Loucy (cell line): ENCODE results near the gene FSD1L.

Experiments
- H2AFZ ChIP-seq: fragments of 200-600 bp; sonication (generic); 2 replicates; pipeline ENCODE4 v1.6.0; 2016; ENCODE audit warnings: antibody characterized with exemption, mild to moderate bottlenecking, low read length, moderate library complexity
- H3F3A ChIP-seq: fragments of 200-600 bp; 2 replicates; pipeline ENCODE4 v1.6.0; 2016; ENCODE audit warnings: antibody characterized with exemption, low read depth, mild to moderate bottlenecking
- H3K27me3 ChIP-seq: fragments of 200-600 bp; sonication (generic); 2 replicates; pipeline ENCODE4 v1.6.1; 2014; ENCODE audit warnings: low read length, mild to moderate bottlenecking; ENCODE audit not compliant: insufficient read depth, poor library complexity, severe bottlenecking
- H3K36me3 ChIP-seq: fragments of 200-600 bp; sonication (generic); 2 replicates; pipeline ENCODE4 v1.6.1; 2016; ENCODE audit warnings: low read length; ENCODE audit not compliant: insufficient read depth
- H3K4me1 ChIP-seq: fragments of 200-600 bp; sonication (generic); 2 replicates; pipeline ENCODE4 v1.5.1; 2014; ENCODE audit warnings: low read length, mild to moderate bottlenecking; ENCODE audit not compliant: insufficient read depth, poor library complexity, severe bottlenecking
- H3K4me2 ChIP-seq: fragments of 200-600 bp; sonication (generic); 2 replicates; pipeline ENCODE4 v1.6.0; 2014; ENCODE audit warnings: antibody characterized with exemption, low read length, low read depth, mild to moderate bottlenecking; ENCODE audit not compliant: poor library complexity, severe bottlenecking
- H3K4me3 ChIP-seq: fragments of 200-600 bp; sonication (generic); 2 replicates; pipeline ENCODE4 v1.5.1; 2014; ENCODE audit warnings: low read length, mild to moderate bottlenecking, mixed read lengths; ENCODE audit not compliant: poor library complexity, severe bottlenecking
- H3K79me2 ChIP-seq: fragments of 200-600 bp; sonication (generic); 2 replicates; pipeline ENCODE4 v1.6.1; 2014; ENCODE audit warnings: low read length; ENCODE audit not compliant: insufficient read depth
- H3K9ac ChIP-seq: fragments of 200-600 bp; sonication (generic); 2 replicates; pipeline ENCODE4 v1.6.0; 2014; ENCODE audit warnings: mild to moderate bottlenecking, low read depth, low read length, moderate library complexity; ENCODE audit not compliant: poor library complexity, severe bottlenecking
- H3K9me2 ChIP-seq: fragments of 200-600 bp; sonication (generic); replicated peaks from 2 replicates; pipeline ENCODE4 v1.6.1; 2016; ENCODE audit warnings: low read depth, low read length, mixed read lengths
- H3K9me3 ChIP-seq: fragments of 200-600 bp; sonication (generic); 2 replicates; pipeline ENCODE4 v1.6.1; 2014; ENCODE audit warnings: mild to moderate bottlenecking, antibody characterized with exemption, low read length, low read depth; ENCODE audit not compliant: insufficient read depth
- H4K20me1 ChIP-seq: fragments of 200-600 bp; sonication (generic); 2 replicates; pipeline ENCODE4 v1.6.0; 2014; ENCODE audit warnings: antibody characterized with exemption, low read length, mild to moderate bottlenecking; ENCODE audit not compliant: insufficient read depth, poor library complexity, severe bottlenecking
- EZH2phosphoT487 ChIP-seq: fragments of 200-600 bp; IDR thresholded peaks from 2 replicates; pipeline ENCODE4 v1.6.1; 2018; ENCODE audit warnings: antibody characterized with exemption, mild to moderate bottlenecking, moderate library complexity, borderline replicate concordance
- TF ChIP-seq, protein P1 (sequence below): fragments of 200-600 bp; sonication (generic); conservative IDR thresholded peaks from 2 replicates; pipeline ENCODE4 v1.5.1; 2014; ENCODE audit warnings: mild to moderate bottlenecking, antibody characterized with exemption, low read length

The FSD1L gene

DNA sequence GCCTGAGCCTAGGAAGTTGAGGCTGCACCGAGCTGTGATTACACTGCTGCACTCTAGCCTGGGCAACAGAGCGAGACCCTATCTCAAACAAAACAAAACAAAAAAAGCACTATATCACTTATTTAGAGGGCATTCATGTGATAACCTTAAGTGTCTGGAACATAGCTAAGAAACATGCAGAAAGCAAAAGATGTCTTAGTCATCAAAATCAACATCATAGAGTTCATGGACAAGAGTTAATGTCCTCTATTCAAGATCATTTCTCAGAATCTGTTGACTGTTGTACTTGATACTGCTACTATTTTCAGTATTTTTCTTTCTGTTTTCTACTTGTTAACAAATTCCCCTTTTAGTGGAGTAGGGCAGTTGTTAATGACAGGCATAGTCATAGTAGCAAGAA lies 25.4 kb downstream of the FSD1L start:
- H3K9me3 ChIP-seq = no peaks in the 10 kb centered on the region
- H3K4me2 ChIP-seq = no peak overlapping the region
- no peaks in the 10 kb centered on the region for H4K20me1 ChIP-seq
- no peaks in the 10 kb centered on the region for H3K4me1 ChIP-seq
- no peaks in the 10 kb centered on the region for H3K79me2 ChIP-seq
- peaks cover 8% of the 10 kb centered on the region; the same call in 1 of the 2 replicates for H3K36me3 ChIP-seq
- no peak overlapping the region for H2AFZ ChIP-seq
- no peaks in the 10 kb centered on the region for H3F3A ChIP-seq
- TF ChIP-seq, protein P1, sequence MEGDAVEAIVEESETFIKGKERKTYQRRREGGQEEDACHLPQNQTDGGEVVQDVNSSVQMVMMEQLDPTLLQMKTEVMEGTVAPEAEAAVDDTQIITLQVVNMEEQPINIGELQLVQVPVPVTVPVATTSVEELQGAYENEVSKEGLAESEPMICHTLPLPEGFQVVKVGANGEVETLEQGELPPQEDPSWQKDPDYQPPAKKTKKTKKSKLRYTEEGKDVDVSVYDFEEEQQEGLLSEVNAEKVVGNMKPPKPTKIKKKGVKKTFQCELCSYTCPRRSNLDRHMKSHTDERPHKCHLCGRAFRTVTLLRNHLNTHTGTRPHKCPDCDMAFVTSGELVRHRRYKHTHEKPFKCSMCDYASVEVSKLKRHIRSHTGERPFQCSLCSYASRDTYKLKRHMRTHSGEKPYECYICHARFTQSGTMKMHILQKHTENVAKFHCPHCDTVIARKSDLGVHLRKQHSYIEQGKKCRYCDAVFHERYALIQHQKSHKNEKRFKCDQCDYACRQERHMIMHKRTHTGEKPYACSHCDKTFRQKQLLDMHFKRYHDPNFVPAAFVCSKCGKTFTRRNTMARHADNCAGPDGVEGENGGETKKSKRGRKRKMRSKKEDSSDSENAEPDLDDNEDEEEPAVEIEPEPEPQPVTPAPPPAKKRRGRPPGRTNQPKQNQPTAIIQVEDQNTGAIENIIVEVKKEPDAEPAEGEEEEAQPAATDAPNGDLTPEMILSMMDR = no peak
- no peak for TF ChIP-seq EZH2phosphoT487
- no peaks in the 10 kb centered on the region for H3K9me2 ChIP-seq
- no peaks in the 10 kb centered on the region for H3K27me3 ChIP-seq
- no peak overlapping the region for H3K9ac ChIP-seq
- H3K4me3 ChIP-seq = no peak overlapping the region

DNA sequence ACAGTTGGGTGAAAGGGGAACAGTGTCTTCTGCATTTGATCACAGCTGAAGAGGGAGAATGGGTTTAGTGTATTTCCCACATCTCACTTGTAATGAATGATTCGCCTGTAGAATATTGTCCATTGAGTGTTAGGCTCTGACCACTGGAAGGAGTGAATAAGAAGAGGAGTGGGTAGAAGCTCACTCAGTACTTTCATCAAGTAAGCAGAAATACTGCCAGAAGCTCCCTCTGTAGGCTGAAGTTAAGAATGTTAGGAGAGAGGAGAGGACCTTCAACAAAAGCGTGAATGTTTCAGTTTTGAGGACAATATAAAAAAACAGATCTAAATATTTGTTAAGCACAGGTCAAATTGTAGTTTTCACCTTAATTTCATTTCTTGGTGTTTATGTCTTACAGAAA lies 27.5 kb downstream of the FSD1L start:
- H3K9ac ChIP-seq = no peak overlapping the region
- no peak overlapping the region for H3K4me3 ChIP-seq
- H3F3A ChIP-seq = no peaks in the 10 kb centered on the region
- no peak overlapping the region for H3K4me2 ChIP-seq
- no peaks in the 10 kb centered on the region for H3K9me3 ChIP-seq
- no peaks in the 10 kb centered on the region for H3K36me3 ChIP-seq
- TF ChIP-seq EZH2phosphoT487 = no peak
- TF ChIP-seq, protein P1 = peak; percentile 56
- H3K79me2 ChIP-seq = no peaks in the 10 kb centered on the region
- H3K4me1 ChIP-seq = no peaks in the 10 kb centered on the region
- H3K27me3 ChIP-seq = no peaks in the 10 kb centered on the region
- H2AFZ ChIP-seq = no peak overlapping the region
- no peaks in the 10 kb centered on the region for H4K20me1 ChIP-seq
- H3K9me2 ChIP-seq = no peaks in the 10 kb centered on the region

DNA sequence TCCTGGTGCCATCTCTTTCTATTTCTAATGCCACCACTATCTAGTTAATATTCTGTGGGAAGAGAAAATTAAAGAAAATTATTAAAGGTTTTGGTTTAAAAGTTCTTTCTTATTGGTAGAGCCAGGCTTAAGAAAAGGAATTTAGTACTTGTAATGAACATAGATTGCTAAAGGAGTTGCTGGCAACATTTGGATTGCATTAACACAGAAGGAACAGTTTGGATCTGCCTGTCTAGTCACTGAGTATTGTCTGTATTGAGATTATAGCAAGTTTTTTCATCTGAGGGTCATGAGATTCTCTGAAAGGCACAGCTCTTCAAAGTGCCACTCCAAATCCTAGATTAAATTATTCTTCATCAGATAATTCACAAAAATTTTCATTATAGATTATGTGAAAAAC lies 32.0 kb downstream of the FSD1L start:
- H3K79me2 ChIP-seq = no peaks in the 10 kb centered on the region
- no peak overlapping the region for H3K4me3 ChIP-seq
- no peaks in the 10 kb centered on the region for H3K4me1 ChIP-seq
- no peak for TF ChIP-seq EZH2phosphoT487
- TF ChIP-seq, protein P1 = no peak
- no peak overlapping the region for H3K4me2 ChIP-seq
- no peaks in the 10 kb centered on the region for H3K9me2 ChIP-seq
- H3K27me3 ChIP-seq = no peaks in the 10 kb centered on the region
- no peak overlapping the region for H3K9ac ChIP-seq
- H4K20me1 ChIP-seq = no peaks in the 10 kb centered on the region
- no peaks in the 10 kb centered on the region for H3K9me3 ChIP-seq
- H2AFZ ChIP-seq = no peak overlapping the region
- H3K36me3 ChIP-seq = no peaks in the 10 kb centered on the region
- no peaks in the 10 kb centered on the region for H3F3A ChIP-seq
